CD14-positive monocyte (primary cell): ENCODE results near the gene LCOR. TPM values are rescaled to one million over a fixed set of nuclear protein-coding genes. Genes with fewer than 3 reads are reported as not detected.

Source experiments
- DNase-seq, 3 donors: peaks; one replicate each; pipeline ENCODE4 v3.0.0-alpha.2; 2011 to 2022
- H2AFZ ChIP-seq: 2 replicates; pipeline ENCODE4 v1.6.0; 2012; ENCODE audit warnings: mild to moderate bottlenecking, low read depth, low read length, inconsistent platforms; ENCODE audit not compliant: insufficient read depth, poor library complexity, severe bottlenecking
- H3K27ac ChIP-seq, 2 donors: 1 replicate in 1 of 2; 2 replicates in 1 of 2; pipeline ENCODE4 v1.5.1; 2012 to 2013; ENCODE audit warnings: low read length in 2 of 2, control low read depth in 1 of 2, inconsistent platforms in 1 of 2, low read depth in 1 of 2, mild to moderate bottlenecking in 1 of 2
- H3K27me3 ChIP-seq, 2 donors: one replicate each; pipeline versions ENCODE4 v1.6.0 to v1.6.1; 2011 to 2013; ENCODE audit warnings: low read length in 2 of 2; ENCODE audit not compliant: control insufficient read depth in 2 of 2, insufficient read depth in 2 of 2
- H3K36me3 ChIP-seq, 2 donors: replicated peaks in 1 of 2; 1 replicate in 1 of 2; 2 replicates in 1 of 2; pipeline versions ENCODE4 v1.5.1 to v1.6.1; 2012 to 2013; ENCODE audit warnings: low read length in 2 of 2, control low read depth in 1 of 2, inconsistent platforms in 1 of 2, mild to moderate bottlenecking in 1 of 2; ENCODE audit not compliant: insufficient read depth in 2 of 2, control insufficient read depth in 1 of 2
- H3K4me1 ChIP-seq, 2 donors: 1 replicate in 1 of 2; 2 replicates in 1 of 2; pipeline versions ENCODE4 v1.5.1 to v1.6.1; 2012 to 2013; ENCODE audit warnings: low read length in 2 of 2, control low read depth in 1 of 2, inconsistent platforms in 1 of 2, mild to moderate bottlenecking in 1 of 2, moderate library complexity in 1 of 2; ENCODE audit not compliant: insufficient read depth in 2 of 2, control insufficient read depth in 1 of 2
- H3K4me2 ChIP-seq: replicated peaks from 2 replicates; pipeline ENCODE3; 2012; ENCODE audit warnings: low read length, moderate library complexity, mild to moderate bottlenecking; ENCODE audit not compliant: poor library complexity, severe bottlenecking; ENCODE audit errors: extremely low read depth
- H3K4me3 ChIP-seq, 3 experiments: fragments of 200-600 bp in 1 of 3; sonication (generic) in 1 of 3; replicated peaks in 1 of 3; 1 replicate in 2 of 3; 2 replicates in 1 of 3; pipeline ENCODE4 v1.5.1; 2011 to 2013; ENCODE audit warnings: low read length in 3 of 3, mild to moderate bottlenecking in 3 of 3, control low read depth in 2 of 3, low read depth in 2 of 3, inconsistent platforms in 1 of 3, moderate library complexity in 1 of 3
- H3K79me2 ChIP-seq: 2 replicates; pipeline ENCODE4 v1.6.0; 2012; ENCODE audit warnings: mild to moderate bottlenecking, control low read depth, inconsistent platforms, low read length, moderate library complexity; ENCODE audit not compliant: insufficient read depth
- H3K9ac ChIP-seq: 2 replicates; pipeline ENCODE4 v1.6.0; 2017; ENCODE audit warnings: low read length, mild to moderate bottlenecking; ENCODE audit not compliant: insufficient read depth, poor library complexity, severe bottlenecking
- H3K9me3 ChIP-seq, 2 donors: replicated peaks in 1 of 2; 1 replicate in 1 of 2; 2 replicates in 1 of 2; pipeline versions ENCODE4 v1.5.1 to v1.6.1; 2012 to 2013; ENCODE audit warnings: low read length in 2 of 2, control low read depth in 1 of 2; ENCODE audit not compliant: control insufficient read depth in 1 of 2, insufficient read depth in 1 of 2
- H4K20me1 ChIP-seq: 2 replicates; pipeline ENCODE4 v1.6.0; 2012; ENCODE audit warnings: mild to moderate bottlenecking, low read length, control low read depth, moderate library complexity; ENCODE audit not compliant: insufficient read depth
- H3K27ac Mint-ChIP-seq, 7 donors: one replicate each; pipeline ENCODE4 v1.8.0; 2020; ENCODE audit warnings: mild to moderate bottlenecking in 7 of 7, mixed read lengths in 7 of 7, moderate library complexity in 6 of 7, inconsistent platforms in 2 of 7
- H3K27me3 Mint-ChIP-seq, 3 donors: one replicate each; pipeline ENCODE4 v1.8.0; 2021 to 2022; ENCODE audit warnings: low read depth in 3 of 3, mild to moderate bottlenecking in 3 of 3, mixed read lengths in 3 of 3, moderate library complexity in 3 of 3, inconsistent platforms in 1 of 3
- H3K36me3 Mint-ChIP-seq, 2 donors: one replicate each; pipeline ENCODE4 v1.8.0; 2020; ENCODE audit warnings: mixed read lengths in 2 of 2, inconsistent platforms in 1 of 2, mild to moderate bottlenecking in 1 of 2
- H3K4me1 Mint-ChIP-seq: one replicate; pipeline ENCODE4 v1.8.0; 2020; ENCODE audit warnings: mild to moderate bottlenecking, mixed read lengths
- H3K4me3 Mint-ChIP-seq, 2 donors: one replicate each; pipeline ENCODE4 v1.8.0; 2020; ENCODE audit warnings: mild to moderate bottlenecking in 2 of 2, mixed read lengths in 2 of 2, moderate library complexity in 1 of 2
- H3K9me3 Mint-ChIP-seq, 7 donors: one replicate each; pipeline ENCODE4 v1.8.0; 2020 to 2022; ENCODE audit warnings: mixed read lengths in 7 of 7, mild to moderate bottlenecking in 6 of 7, moderate library complexity in 6 of 7, inconsistent platforms in 2 of 7
- WGBS: methylation state at CpG from one replicate; pipeline ENCODE4 v1.1.5; 2013; ENCODE audit warnings: missing lambda C conversion rate; ENCODE audit not compliant: insufficient coverage; 5-methylcytosine and 5-hydroxymethylcytosine counted together
- intact Hi-C, 2 donors: fragments of 100-400 bp; cut with micrococcal nuclease; formaldehyde crosslinking; loops; one replicate each; pipeline versions ENCODE4 v1.15.0 to v1.15.1; 2023
- polyA plus RNA-seq, 3 donors: library from polyadenylated mRNA; depleted of rRNA in 1 of 3; unstranded in 2 of 3; stranded (reverse) in 1 of 3; fragments of 300-500 nt in 2 of 3; fragments of >200 nt in 1 of 3; fragmentation: Illumina TruSeq in 2 of 3; gene quantifications; 1 replicate in 2 of 3; 2 replicates in 1 of 3; pipeline ENCODE4 v1.2.3, GENCODE V29; 2012 to 2021
- TF ChIP-seq, protein P1 (sequence below): fragments of 200-600 bp; IDR thresholded peaks from one replicate; pipeline ENCODE4 v1.8.0; 2022; ENCODE audit warnings: antibody characterized with exemption, mild to moderate bottlenecking

Gene LCOR
- polyA plus RNA-seq, 3 donors, result 5.7 to 11.8 (median 10.0) TPM

DNA sequence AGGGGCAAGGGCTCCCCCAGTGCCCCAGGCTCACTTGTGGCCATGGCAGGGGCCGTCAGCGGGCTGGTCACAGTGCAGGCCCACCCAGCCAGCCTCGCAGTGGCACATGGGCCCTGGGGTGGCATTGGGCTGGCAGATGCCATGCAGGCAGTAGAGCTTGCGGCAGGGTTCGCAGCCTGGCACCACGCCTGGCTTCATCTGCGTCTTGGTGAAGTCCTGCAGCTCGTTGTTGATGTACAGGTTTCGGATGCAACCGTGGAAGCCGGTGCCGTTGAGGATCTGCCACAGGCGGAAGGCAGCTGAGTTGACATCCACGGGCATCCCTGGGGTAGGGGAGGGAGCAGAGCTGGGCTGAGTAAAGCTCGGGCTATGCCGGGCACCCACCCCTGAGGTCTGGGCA, 170.6 kb downstream of the LCOR start:
- H3K36me3 Mint-ChIP-seq, result no peaks in the 10 kb centered on the region
- no peaks in the 10 kb centered on the region for H3K36me3 ChIP-seq
- no peak for DNase-seq
- H3K9ac ChIP-seq, result no peak overlapping the region
- TF ChIP-seq, protein P1, sequence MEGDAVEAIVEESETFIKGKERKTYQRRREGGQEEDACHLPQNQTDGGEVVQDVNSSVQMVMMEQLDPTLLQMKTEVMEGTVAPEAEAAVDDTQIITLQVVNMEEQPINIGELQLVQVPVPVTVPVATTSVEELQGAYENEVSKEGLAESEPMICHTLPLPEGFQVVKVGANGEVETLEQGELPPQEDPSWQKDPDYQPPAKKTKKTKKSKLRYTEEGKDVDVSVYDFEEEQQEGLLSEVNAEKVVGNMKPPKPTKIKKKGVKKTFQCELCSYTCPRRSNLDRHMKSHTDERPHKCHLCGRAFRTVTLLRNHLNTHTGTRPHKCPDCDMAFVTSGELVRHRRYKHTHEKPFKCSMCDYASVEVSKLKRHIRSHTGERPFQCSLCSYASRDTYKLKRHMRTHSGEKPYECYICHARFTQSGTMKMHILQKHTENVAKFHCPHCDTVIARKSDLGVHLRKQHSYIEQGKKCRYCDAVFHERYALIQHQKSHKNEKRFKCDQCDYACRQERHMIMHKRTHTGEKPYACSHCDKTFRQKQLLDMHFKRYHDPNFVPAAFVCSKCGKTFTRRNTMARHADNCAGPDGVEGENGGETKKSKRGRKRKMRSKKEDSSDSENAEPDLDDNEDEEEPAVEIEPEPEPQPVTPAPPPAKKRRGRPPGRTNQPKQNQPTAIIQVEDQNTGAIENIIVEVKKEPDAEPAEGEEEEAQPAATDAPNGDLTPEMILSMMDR, result no peak
- peaks cover 0 to 12% (median 4%) of the 10 kb centered on the region in 3 donors for H3K27me3 Mint-ChIP-seq
- H3K9me3 ChIP-seq, result peaks cover 7 to 14% of the 10 kb centered on the region in 2 donors
- H3K79me2 ChIP-seq, result no peaks in the 10 kb centered on the region
- H3K4me3 ChIP-seq, result no peak overlapping the region
- WGBS, result 96% methylated on average over 12 of the region's 16 CpGs
- H3K27ac ChIP-seq, result no peak overlapping the region
- no peaks in the 10 kb centered on the region for H4K20me1 ChIP-seq
- no peak overlapping the region for H3K4me2 ChIP-seq
- no peaks in the 10 kb centered on the region for H3K4me1 ChIP-seq
- no peak overlapping the region for H3K4me3 Mint-ChIP-seq
- H2AFZ ChIP-seq, result no peak overlapping the region
- peaks cover 10 to 21% (median 15%) of the 10 kb centered on the region in 7 donors for H3K9me3 Mint-ChIP-seq
- H3K27me3 ChIP-seq, result no peaks in the 10 kb centered on the region
- no peak overlapping the region for H3K27ac Mint-ChIP-seq
- no peaks in the 10 kb centered on the region for H3K4me1 Mint-ChIP-seq
- intact Hi-C loops, result no loop called here

DNA sequence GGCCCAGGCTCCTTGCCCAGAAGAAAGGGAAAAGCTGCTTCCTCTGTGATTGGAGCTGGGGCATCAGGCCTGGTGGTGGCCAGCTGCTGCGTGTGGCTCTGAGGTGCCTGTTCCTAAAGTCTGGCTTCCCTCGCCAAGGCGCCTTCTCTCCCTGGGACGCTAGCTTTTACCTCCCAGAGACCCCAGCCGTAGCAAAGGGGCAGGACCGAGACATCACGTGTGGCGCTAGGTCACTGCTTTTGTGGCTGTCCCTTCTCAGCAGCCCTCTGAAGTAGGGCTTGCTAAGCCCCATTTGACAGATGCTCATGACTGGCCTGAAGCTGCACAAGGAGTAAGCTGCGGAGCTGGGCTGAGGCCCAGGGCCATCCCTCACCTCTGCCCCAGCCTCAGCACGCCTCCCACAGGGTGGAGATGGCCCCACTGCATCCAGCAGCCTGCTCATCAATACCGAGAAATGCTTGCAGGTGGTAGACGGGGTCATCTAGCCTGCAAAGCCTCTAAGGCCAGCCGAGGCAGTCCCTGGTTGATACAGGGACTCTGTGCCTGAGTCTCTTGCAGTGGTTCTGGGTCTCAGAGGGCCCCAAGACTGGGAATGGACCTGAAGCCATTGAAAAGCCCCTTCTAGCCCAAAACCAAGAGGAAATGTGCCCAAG, 171.2 kb downstream of the LCOR start:
- no peaks in the 10 kb centered on the region for H3K79me2 ChIP-seq
- H3K4me2 ChIP-seq, result no peak overlapping the region
- no peak overlapping the region for H3K9ac ChIP-seq
- H3K4me1 ChIP-seq, result no peaks in the 10 kb centered on the region
- no peaks in the 10 kb centered on the region for H3K36me3 ChIP-seq
- H3K4me1 Mint-ChIP-seq, result no peaks in the 10 kb centered on the region
- TF ChIP-seq, protein P1, result no peak
- no peaks in the 10 kb centered on the region for H4K20me1 ChIP-seq
- peaks cover 0 to 11% (median 4%) of the 10 kb centered on the region in 3 donors for H3K27me3 Mint-ChIP-seq
- intact Hi-C loops, result no loop called here
- no peak for DNase-seq
- no peak overlapping the region for H3K4me3 ChIP-seq
- H2AFZ ChIP-seq, result no peak overlapping the region
- no peak overlapping the region for H3K27ac ChIP-seq
- H3K27me3 ChIP-seq, result no peaks in the 10 kb centered on the region
- WGBS, result 95% methylated on average over 13 of the region's 13 CpGs
- H3K9me3 Mint-ChIP-seq, result peaks cover 13 to 24% (median 18%) of the 10 kb centered on the region in 7 donors
- no peaks in the 10 kb centered on the region for H3K36me3 Mint-ChIP-seq
- no peak overlapping the region for H3K4me3 Mint-ChIP-seq
- no peak overlapping the region for H3K27ac Mint-ChIP-seq
- H3K9me3 ChIP-seq, result peaks cover 12 to 20% of the 10 kb centered on the region in 2 donors
